HS-27A (cell line): ENCODE results near the gene PTPN18.

ENCODE experiments used
- DNase-seq: peaks from one replicate; pipeline ENCODE4 v3.0.0-alpha.2; 2012; ENCODE audit warnings: low read depth, missing footprints

Gene PTPN18

DNA sequence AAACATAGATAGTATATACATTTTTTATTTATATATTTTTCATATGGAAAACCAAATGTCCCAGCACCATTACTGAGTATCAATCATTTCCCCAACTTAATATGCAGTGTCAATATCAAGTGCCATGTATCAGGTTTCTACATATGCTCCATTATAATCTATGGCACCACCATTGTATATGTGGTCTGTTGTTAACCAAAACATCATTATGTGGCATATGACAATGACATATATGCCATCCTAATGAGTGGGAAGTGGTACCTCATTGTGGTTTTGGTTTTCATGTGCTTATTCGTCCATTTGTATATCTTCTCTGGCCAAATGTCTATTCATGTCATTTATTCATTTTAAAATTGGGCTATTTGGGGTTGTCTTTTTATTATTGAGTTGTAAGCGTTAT, 9.2 kb downstream of the PTPN18 start:
- DNase-seq, result no peak

- no peak for DNase-seq
Observed at GRCh38 chr2:130365963-130366362, 10.1 kb downstream of the PTPN18 start.

- no peak for DNase-seq
Observed at GRCh38 chr2:130366720-130367119, 10.9 kb downstream of the PTPN18 start.

DNA sequence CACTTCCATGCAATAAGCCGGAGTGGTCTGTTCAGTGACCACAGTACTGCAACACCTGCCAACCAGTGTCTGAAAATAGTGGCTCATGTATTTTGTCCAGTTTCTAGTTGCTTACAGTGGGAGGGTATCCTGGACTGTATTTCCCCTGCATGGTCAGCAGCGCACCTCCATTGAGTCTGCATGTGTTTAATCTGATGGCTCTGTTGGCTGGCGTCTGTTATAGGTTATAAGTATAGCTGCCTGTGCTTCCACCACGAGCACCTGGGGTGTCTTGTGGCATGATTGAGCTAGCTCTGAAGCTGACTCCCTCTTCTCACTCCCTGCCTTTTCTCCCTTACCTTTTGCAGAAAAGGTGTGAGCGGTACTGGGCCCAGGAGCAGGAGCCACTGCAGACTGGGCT, 12.9 kb downstream of the PTPN18 start:
- no peak for DNase-seq

DNA sequence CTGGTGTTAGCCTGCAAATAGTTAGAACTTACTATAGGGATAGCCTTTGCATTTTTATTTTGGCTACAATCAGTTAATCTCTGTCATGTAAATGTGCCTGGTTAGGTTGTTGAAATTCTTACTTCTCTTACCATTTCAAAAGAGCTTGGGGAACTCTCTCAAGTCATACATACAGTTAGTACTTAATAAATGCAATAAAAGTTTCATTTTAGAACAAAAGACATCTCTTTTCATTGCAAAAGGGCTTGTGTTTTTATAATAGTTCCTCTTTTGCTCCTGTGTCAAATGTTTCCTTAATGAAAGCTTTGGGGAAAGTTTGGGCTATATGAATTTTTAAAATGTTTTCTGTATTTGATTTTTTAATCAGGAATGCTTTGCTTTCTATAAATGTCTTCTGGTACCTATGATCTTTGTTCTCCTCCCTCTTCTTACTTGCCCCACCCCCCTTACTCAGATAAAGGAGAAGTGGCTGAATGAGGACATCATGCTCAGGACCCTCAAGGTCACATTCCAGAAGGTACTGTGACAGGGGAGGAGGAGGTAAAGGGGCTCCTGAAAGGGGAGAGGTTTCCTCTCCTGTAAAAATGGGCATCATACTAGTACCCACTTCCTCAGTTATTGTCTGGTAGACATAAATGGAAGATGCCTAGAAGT, 13.6 kb downstream of the PTPN18 start:
- DNase-seq, result no peak

GRCh38 chr2:130369965-130370341, 14.1 kb downstream of the PTPN18 start:
- no peak for DNase-seq

- DNase-seq, result no peak
Observed at GRCh38 chr2:130370490-130370889, 14.6 kb downstream of the PTPN18 start.

DNA sequence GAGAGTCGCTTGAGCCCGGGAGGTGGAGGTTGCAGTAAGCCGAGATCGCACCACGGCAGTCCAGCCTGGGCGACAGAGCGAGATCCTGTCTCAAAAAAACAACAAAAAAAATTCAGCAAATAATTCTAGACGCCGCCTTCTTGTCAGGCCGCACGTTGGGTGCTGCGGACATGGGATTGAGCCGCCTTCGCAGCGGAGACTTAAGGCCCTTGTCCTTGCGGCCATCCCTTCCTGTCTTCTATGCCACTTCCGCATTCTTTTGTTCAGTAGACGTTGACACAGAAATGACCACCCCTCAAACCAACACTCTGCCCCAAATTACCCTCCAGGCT, 15.8 kb downstream of the PTPN18 start:
- no peak for DNase-seq

DNA sequence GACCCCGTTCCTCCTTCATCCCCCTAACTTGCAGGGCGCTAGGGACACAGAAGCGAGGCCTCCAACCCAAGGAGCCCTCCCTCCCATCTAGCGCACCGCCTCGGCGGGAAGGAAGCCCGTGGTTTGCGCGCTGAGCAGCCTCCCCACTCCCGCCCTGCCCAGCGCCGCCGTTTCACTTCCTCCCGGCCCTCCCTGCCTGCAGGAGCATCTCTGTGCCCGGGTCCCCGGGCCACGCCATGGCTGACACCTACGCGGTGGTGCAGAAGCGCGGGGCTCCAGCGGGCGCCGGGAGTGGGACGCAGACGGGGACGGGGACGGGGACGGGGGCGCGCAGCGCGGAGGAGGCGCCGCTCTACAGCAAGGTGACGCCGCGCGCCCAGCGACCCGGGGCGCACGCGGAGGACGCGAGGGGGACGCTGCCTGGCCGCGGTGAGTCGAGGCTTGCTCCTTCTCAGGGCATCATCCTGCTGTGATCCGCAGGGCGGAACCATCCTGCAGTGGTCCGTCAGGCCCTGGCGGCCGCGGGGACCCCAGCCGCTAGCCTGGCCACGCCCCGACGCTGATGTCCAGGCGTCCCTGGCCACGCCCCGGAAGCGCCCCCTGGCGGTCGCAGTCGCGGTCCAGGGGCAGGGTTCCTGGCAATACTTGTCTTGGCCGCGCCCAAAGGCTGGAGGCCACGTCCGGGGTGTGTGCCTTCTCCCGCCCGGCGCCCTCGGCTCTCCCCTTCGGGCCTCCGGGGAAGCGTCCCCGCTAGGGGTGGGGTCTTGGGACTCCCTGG, 16.4 kb downstream of the PTPN18 start:
- peak; percentile 83 for DNase-seq

GRCh38 chr2:130372833-130373807, 17.3 kb downstream of the PTPN18 start:
- DNase-seq, result no peak

GRCh38 chr2:130373808-130374365, 18.0 kb downstream of the PTPN18 start:
- DNase-seq, result no peak

GRCh38 chr2:130374587-130375290, 18.9 kb downstream of the PTPN18 start:
- DNase-seq, result no peak

DNA sequence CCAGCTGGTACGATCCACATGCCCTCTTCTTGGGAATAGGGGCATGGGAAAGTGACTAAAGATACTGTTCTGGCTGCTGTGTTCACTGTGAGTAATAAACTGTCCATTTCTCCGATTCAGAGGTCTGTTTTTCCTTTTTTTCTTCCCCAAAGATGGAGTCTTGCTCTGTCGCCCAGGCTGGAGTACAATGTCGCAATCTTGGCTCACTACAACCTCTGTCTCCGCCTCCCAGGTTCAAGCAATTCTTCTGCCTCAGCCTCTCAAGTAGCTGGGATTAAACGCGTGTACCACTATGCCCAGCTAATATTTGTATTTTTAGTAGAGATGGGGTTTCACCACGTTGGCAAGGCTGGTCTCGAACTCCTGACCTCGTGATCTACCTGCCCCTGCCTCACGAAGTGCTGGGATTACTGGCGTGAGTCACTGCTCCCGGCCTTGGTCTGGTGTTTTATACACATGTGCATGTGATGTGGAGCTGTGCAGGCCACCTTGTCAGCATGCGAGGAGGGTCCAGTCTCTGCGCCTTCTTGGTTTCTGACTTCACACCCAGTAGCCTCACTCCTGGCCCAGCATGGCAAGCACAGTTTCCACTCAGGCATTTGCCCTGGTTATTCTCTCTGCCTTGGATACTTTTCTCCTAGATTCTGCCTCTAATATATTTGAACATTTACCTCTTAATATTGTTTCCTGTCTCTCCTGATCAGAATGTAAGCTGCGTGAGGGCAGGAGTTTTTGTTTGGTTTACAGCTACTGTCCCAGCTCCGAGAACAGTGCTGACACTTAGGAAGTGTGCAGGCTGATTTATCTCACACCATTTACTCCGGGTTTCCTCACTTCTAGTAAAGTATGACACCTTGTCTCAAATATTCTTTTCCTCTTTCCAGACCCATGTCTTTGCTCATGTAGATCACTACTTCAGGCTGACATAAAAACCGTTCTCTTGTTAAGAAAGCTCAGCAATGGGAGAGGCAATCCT, 19.7 kb downstream of the PTPN18 start:
- no peak for DNase-seq

GRCh38 chr2:130376433-130377293, 20.8 kb downstream of the PTPN18 start:
- no peak for DNase-seq

GRCh38 chr2:130377491-130377890, 21.6 kb downstream of the PTPN18 start:
- DNase-seq, result no peak

- DNase-seq, result no peak
Observed at GRCh38 chr2:130378206-130378897, 22.5 kb downstream of the PTPN18 start.

GRCh38 chr2:130378898-130379214, 23.0 kb downstream of the PTPN18 start:
- DNase-seq, result no peak

GRCh38 chr2:130380096-130380934, 24.5 kb downstream of the PTPN18 start:
- DNase-seq, result no peak
